ENCODE data around the gene GTF2H3. TPM values are rescaled to one million over a fixed set of nuclear protein-coding genes. Genes with fewer than 3 reads are reported as not detected.

Gene GTF2H3
- total RNA-seq, 2 donors from 2014 or later = 41.6 to 57.4 TPM

- Mint-ChIP-seq H3K27me3 (no peaks in the 10 kb centered on the region), H3K9me3 (no peaks in the 10 kb centered on the region), H3K4me3 (no peak overlapping the region), H3K4me1 (ENCODE audit: low read depth in 2 of 2) (peaks cover 5 to 6% of the 10 kb centered on the region in 2 donors), H3K36me3 (peaks cover 30% of the 10 kb centered on the region), H3K27ac (no peak overlapping the region)
- ATAC-seq (no peak), DNase-seq (ENCODE audit: low spot score) (no peak)
Observed at GRCh38 chr12:123614531-123614930, 19.1 kb upstream of the GTF2H3 start.

- Mint-ChIP-seq H3K36me3 (peaks cover 31% of the 10 kb centered on the region), H3K9me3 (no peaks in the 10 kb centered on the region), H3K27ac (no peak overlapping the region), H3K4me1 (ENCODE audit: low read depth in 2 of 2) (peaks cover 5 to 6% of the 10 kb centered on the region in 2 donors), H3K4me3 (no peak overlapping the region), H3K27me3 (no peaks in the 10 kb centered on the region)
- DNase-seq (ENCODE audit: low spot score) = no peak
- ATAC-seq = no peak
Observed at GRCh38 chr12:123617144-123617543, 16.5 kb upstream of the GTF2H3 start.

GRCh38 chr12:123617580-123617979 is 16.0 kb upstream of the GTF2H3 start:
- Mint-ChIP-seq H3K27ac (no peak overlapping the region), H3K4me3 (no peak overlapping the region), H3K9me3 (no peaks in the 10 kb centered on the region), H3K27me3 (no peaks in the 10 kb centered on the region), H3K4me1 (ENCODE audit: low read depth in 2 of 2) (peaks cover 6 to 7% of the 10 kb centered on the region in 2 donors), H3K36me3 (peaks cover 29% of the 10 kb centered on the region)
- DNase-seq (ENCODE audit: low spot score) (no peak), ATAC-seq (no peak)

GRCh38 chr12:123621101-123621500 is 12.5 kb upstream of the GTF2H3 start:
- Mint-ChIP-seq H3K4me1 (ENCODE audit: low read depth in 2 of 2) (peaks cover 6 to 8% of the 10 kb centered on the region in 2 donors), H3K36me3 (peaks cover 37% of the 10 kb centered on the region), H3K9me3 (no peaks in the 10 kb centered on the region), H3K27me3 (no peaks in the 10 kb centered on the region), H3K27ac (no peak overlapping the region), H3K4me3 (no peak overlapping the region)
- no peak for DNase-seq (ENCODE audit: low spot score)
- no peak for ATAC-seq

- H3K4me1 Mint-ChIP-seq (ENCODE audit: low read depth in 2 of 2) = peaks cover 6 to 8% of the 10 kb centered on the region in 2 donors
- peak overlapping the region in 1 of 2 donors; percentile 40 for H3K27ac Mint-ChIP-seq
- no peaks in the 10 kb centered on the region for H3K9me3 Mint-ChIP-seq
- H3K36me3 Mint-ChIP-seq = peaks cover 36% of the 10 kb centered on the region
- H3K27me3 Mint-ChIP-seq = no peaks in the 10 kb centered on the region
- DNase-seq (ENCODE audit: low spot score) = no peak
- no peak overlapping the region for H3K4me3 Mint-ChIP-seq
- peak in 1 of 2 donors; percentile 43 for ATAC-seq
Observed at GRCh38 chr12:123621619-123622530, 11.8 kb upstream of the GTF2H3 start.

GRCh38 chr12:123634142-123634561 is 523 bp downstream of the GTF2H3 start:
- Mint-ChIP-seq H3K4me3 (peak overlapping the region; percentile 97), H3K27me3 (no peaks in the 10 kb centered on the region), H3K27ac (peak overlapping the region; percentile 91 to 96), H3K9me3 (no peaks in the 10 kb centered on the region), H3K36me3 (peaks cover 21% of the 10 kb centered on the region), H3K4me1 (ENCODE audit: low read depth in 2 of 2) (peaks cover 21 to 27% of the 10 kb centered on the region in 2 donors)
- ATAC-seq (no peak), DNase-seq (ENCODE audit: low spot score) (no peak)

- Mint-ChIP-seq H3K27ac (no peak overlapping the region), H3K9me3 (no peaks in the 10 kb centered on the region), H3K4me1 (ENCODE audit: low read depth in 2 of 2) (no peaks in the 10 kb centered on the region), H3K36me3 (peaks cover 18% of the 10 kb centered on the region), H3K4me3 (no peak overlapping the region), H3K27me3 (no peaks in the 10 kb centered on the region)
- no peak for ATAC-seq
- no peak for DNase-seq (ENCODE audit: low spot score)
Observed at GRCh38 chr12:123643911-123644310, 10.3 kb downstream of the GTF2H3 start.

GRCh38 chr12:123645380-123645779 is 11.8 kb downstream of the GTF2H3 start:
- DNase-seq (ENCODE audit: low spot score) = no peak
- no peak for ATAC-seq
- no peak overlapping the region for H3K4me3 Mint-ChIP-seq
- no peak overlapping the region for H3K27ac Mint-ChIP-seq
- H3K36me3 Mint-ChIP-seq = peaks cover 18% of the 10 kb centered on the region
- no peaks in the 10 kb centered on the region for H3K27me3 Mint-ChIP-seq
- H3K9me3 Mint-ChIP-seq = no peaks in the 10 kb centered on the region
- no peaks in the 10 kb centered on the region for H3K4me1 Mint-ChIP-seq (ENCODE audit: low read depth in 2 of 2)

- Mint-ChIP-seq H3K4me3 (no peak overlapping the region), H3K27me3 (no peaks in the 10 kb centered on the region), H3K36me3 (peaks cover 23% of the 10 kb centered on the region), H3K4me1 (ENCODE audit: low read depth in 2 of 2) (peaks cover 0 to 2% of the 10 kb centered on the region in 2 donors), H3K27ac (no peak overlapping the region), H3K9me3 (no peaks in the 10 kb centered on the region)
- DNase-seq (ENCODE audit: low spot score) = no peak
- ATAC-seq = no peak
Observed at GRCh38 chr12:123645878-123646277, 12.2 kb downstream of the GTF2H3 start.

- H3K36me3 Mint-ChIP-seq = peaks cover 28% of the 10 kb centered on the region
- H3K27me3 Mint-ChIP-seq = no peaks in the 10 kb centered on the region
- DNase-seq (ENCODE audit: low spot score) = no peak
- no peak overlapping the region for H3K27ac Mint-ChIP-seq
- H3K4me1 Mint-ChIP-seq (ENCODE audit: low read depth in 2 of 2) = peaks cover 0 to 2% of the 10 kb centered on the region in 2 donors
- H3K4me3 Mint-ChIP-seq = no peak overlapping the region
- no peaks in the 10 kb centered on the region for H3K9me3 Mint-ChIP-seq
- ATAC-seq = no peak
Observed at GRCh38 chr12:123648401-123648800, 14.8 kb downstream of the GTF2H3 start.

- Mint-ChIP-seq H3K4me3 (no peak overlapping the region), H3K27me3 (no peaks in the 10 kb centered on the region), H3K4me1 (ENCODE audit: low read depth in 2 of 2) (peaks cover 8 to 9% of the 10 kb centered on the region in 2 donors), H3K27ac (no peak overlapping the region), H3K36me3 (peaks cover 33% of the 10 kb centered on the region), H3K9me3 (no peaks in the 10 kb centered on the region)
- ATAC-seq (no peak), DNase-seq (ENCODE audit: low spot score) (no peak)
Observed at GRCh38 chr12:123654129-123654701, 20.6 kb downstream of the GTF2H3 start.

GRCh38 chr12:123655420-123655819 is 21.8 kb downstream of the GTF2H3 start:
- no peaks in the 10 kb centered on the region for H3K27me3 Mint-ChIP-seq
- no peak overlapping the region for H3K27ac Mint-ChIP-seq
- peaks cover 39% of the 10 kb centered on the region for H3K36me3 Mint-ChIP-seq
- DNase-seq (ENCODE audit: low spot score) (no peak), ATAC-seq (no peak)
- H3K4me3 Mint-ChIP-seq = no peak overlapping the region
- peaks cover 8 to 9% of the 10 kb centered on the region in 2 donors for H3K4me1 Mint-ChIP-seq (ENCODE audit: low read depth in 2 of 2)
- H3K9me3 Mint-ChIP-seq = no peaks in the 10 kb centered on the region

- peaks cover 5 to 9% of the 10 kb centered on the region in 2 donors for H3K4me1 Mint-ChIP-seq (ENCODE audit: low read depth in 2 of 2)
- DNase-seq (ENCODE audit: low spot score) = no peak
- H3K27me3 Mint-ChIP-seq = no peaks in the 10 kb centered on the region
- no peak for ATAC-seq
- H3K9me3 Mint-ChIP-seq = no peaks in the 10 kb centered on the region
- no peak overlapping the region for H3K4me3 Mint-ChIP-seq
- H3K27ac Mint-ChIP-seq = no peak overlapping the region
- H3K36me3 Mint-ChIP-seq = peaks cover 35% of the 10 kb centered on the region
Observed at GRCh38 chr12:123656392-123656791, 22.8 kb downstream of the GTF2H3 start.

- H3K27ac Mint-ChIP-seq = no peak overlapping the region
- no peaks in the 10 kb centered on the region for H3K27me3 Mint-ChIP-seq
- H3K4me1 Mint-ChIP-seq (ENCODE audit: low read depth in 2 of 2) = peaks cover 5 to 9% of the 10 kb centered on the region in 2 donors
- DNase-seq (ENCODE audit: low spot score) = no peak
- no peak for ATAC-seq
- H3K9me3 Mint-ChIP-seq = no peaks in the 10 kb centered on the region
- no peak overlapping the region for H3K4me3 Mint-ChIP-seq
- peaks cover 30% of the 10 kb centered on the region for H3K36me3 Mint-ChIP-seq
Observed at GRCh38 chr12:123657211-123657610, 23.6 kb downstream of the GTF2H3 start.
